SKM-1 treated with dmso at 0.1 percent for 144 hours (cell line): ENCODE measurements around the gene ARSI.

Experiments
- DNase-seq: peaks from one replicate; lab custom pipeline; 2025; ENCODE audit not compliant: unreplicated experiment; lab: John Stamatoyannopoulos, UW

Gene ARSI

GRCh38 chr5:150327139-150327538 is 24.4 kb upstream of the ARSI start:
- no peak for DNase-seq

- no peak for DNase-seq
Observed at GRCh38 chr5:150326707-150327106, 24.0 kb upstream of the ARSI start.

GRCh38 chr5:150325426-150325825 is 22.7 kb upstream of the ARSI start:
- no peak for DNase-seq

- no peak for DNase-seq
Observed at GRCh38 chr5:150323819-150324218, 21.1 kb upstream of the ARSI start.

GRCh38 chr5:150323092-150323491 is 20.4 kb upstream of the ARSI start:
- DNase-seq, result no peak

GRCh38 chr5:150322202-150322601 is 19.5 kb upstream of the ARSI start:
- no peak for DNase-seq

GRCh38 chr5:150321784-150322183 is 19.1 kb upstream of the ARSI start:
- DNase-seq, result no peak

- no peak for DNase-seq
Observed at GRCh38 chr5:150321211-150321610, 18.5 kb upstream of the ARSI start.

GRCh38 chr5:150320044-150320613 is 17.4 kb upstream of the ARSI start:
- no peak for DNase-seq

- no peak for DNase-seq
Observed at GRCh38 chr5:150319484-150319790, 16.7 kb upstream of the ARSI start.

GRCh38 chr5:150318613-150319483 is 16.1 kb upstream of the ARSI start:
- no peak for DNase-seq

GRCh38 chr5:150317048-150318003 is 14.6 kb upstream of the ARSI start:
- DNase-seq, result no peak

GRCh38 chr5:150316320-150316719 is 13.6 kb upstream of the ARSI start:
- no peak for DNase-seq

GRCh38 chr5:150315245-150315644 is 12.5 kb upstream of the ARSI start:
- no peak for DNase-seq

GRCh38 chr5:150313921-150314716 is 11.4 kb upstream of the ARSI start:
- no peak for DNase-seq

GRCh38 chr5:150313501-150313900 is 10.8 kb upstream of the ARSI start:
- no peak for DNase-seq

GRCh38 chr5:150312518-150312917 is 9.8 kb upstream of the ARSI start:
- no peak for DNase-seq

GRCh38 chr5:150311015-150311692 is 8.4 kb upstream of the ARSI start:
- no peak for DNase-seq

- DNase-seq, result no peak
Observed at GRCh38 chr5:150310246-150310645, 7.5 kb upstream of the ARSI start.

- no peak for DNase-seq
Observed at GRCh38 chr5:150309886-150310239, 7.2 kb upstream of the ARSI start.
